Measurements from ENCODE around the gene CGA. TPM values are rescaled to one million over a fixed set of nuclear protein-coding genes. Genes with fewer than 3 reads are reported as not detected.

Gene CGA
- total RNA-seq, 2 donors from 2014 or later, result not detected

- ATAC-seq (ENCODE audit: insufficient number of reproducible peaks, low FRiP score, low read depth) (no peak), DNase-seq (ENCODE audit: low spot score) (no peak)
- Histone ChIP-seq H3K4me1 (ENCODE audit: control insufficient read depth in 1 of 2, low read depth in 2 of 2) (no peaks in the 10 kb centered on the region), H3K27ac (no peak overlapping the region), H3K4me3 (no peak overlapping the region), H3K36me3 (no peaks in the 10 kb centered on the region), H3K9me3 (no peaks in the 10 kb centered on the region), H3K27me3 (replicated peaks; ENCODE audit: insufficient read depth) (no peaks in the 10 kb centered on the region)
- TF ChIP-seq CTCF (IDR thresholded peaks at IDR 0.05), result no peak
Observed at GRCh38 chr6:87053312-87053711, 41.6 kb downstream of the CGA start.

GRCh38 chr6:87049779-87050178 is 45.1 kb downstream of the CGA start:
- ATAC-seq (ENCODE audit: insufficient number of reproducible peaks, low FRiP score, low read depth) (no peak), DNase-seq (ENCODE audit: low spot score) (no peak)
- no peak for TF ChIP-seq CTCF (IDR thresholded peaks at IDR 0.05)
- Histone ChIP-seq H3K4me1 (ENCODE audit: control insufficient read depth in 1 of 2, low read depth in 2 of 2) (no peaks in the 10 kb centered on the region), H3K27ac (no peak overlapping the region), H3K4me3 (no peak overlapping the region), H3K27me3 (replicated peaks; ENCODE audit: insufficient read depth) (no peaks in the 10 kb centered on the region), H3K36me3 (no peaks in the 10 kb centered on the region), H3K9me3 (no peaks in the 10 kb centered on the region)

- H3K4me1 ChIP-seq (ENCODE audit: control insufficient read depth in 1 of 2, low read depth in 2 of 2), result no peaks in the 10 kb centered on the region
- no peaks in the 10 kb centered on the region for H3K9me3 ChIP-seq
- H3K27me3 ChIP-seq (replicated peaks; ENCODE audit: insufficient read depth), result no peaks in the 10 kb centered on the region
- H3K36me3 ChIP-seq, result no peaks in the 10 kb centered on the region
- no peak overlapping the region for H3K27ac ChIP-seq
- DNase-seq (ENCODE audit: low spot score) (no peak), ATAC-seq (ENCODE audit: insufficient number of reproducible peaks, low FRiP score, low read depth) (no peak)
- H3K4me3 ChIP-seq, result no peak overlapping the region
- no peak for TF ChIP-seq CTCF (IDR thresholded peaks at IDR 0.05)
Observed at GRCh38 chr6:87045521-87046075, 49.3 kb downstream of the CGA start.

- TF ChIP-seq CTCF (IDR thresholded peaks at IDR 0.05), result no peak
- Histone ChIP-seq H3K27me3 (replicated peaks; ENCODE audit: insufficient read depth) (no peaks in the 10 kb centered on the region), H3K36me3 (no peaks in the 10 kb centered on the region), H3K4me3 (no peak overlapping the region), H3K27ac (no peak overlapping the region), H3K9me3 (no peaks in the 10 kb centered on the region), H3K4me1 (ENCODE audit: control insufficient read depth in 1 of 2, low read depth in 2 of 2) (no peaks in the 10 kb centered on the region)
- ATAC-seq (ENCODE audit: insufficient number of reproducible peaks, low FRiP score, low read depth), result no peak
- no peak for DNase-seq (ENCODE audit: low spot score)
Observed at GRCh38 chr6:87040729-87041128, 54.2 kb downstream of the CGA start.

Other genes starting within 250 kb of the CGA start
- gene HTR1E, start 157.6 kb downstream of the CGA start, total RNA-seq, result not detected
- 10 to 100 TPM; 31.5 to 46.8 TPM for gene ZNF292, start 60.5 kb upstream of the CGA start, total RNA-seq
- gene SMIM8, start 227.5 kb upstream of the CGA start, total RNA-seq, result 1 to 10 TPM; 4.3 to 9.0 TPM
- gene GJB7, start 234.2 kb upstream of the CGA start, total RNA-seq, result not detected
- 1 to 10 TPM; 4.7 to 4.9 TPM for gene C6orf163, start 249.7 kb upstream of the CGA start, total RNA-seq